Uterus (tissue), 2 donors: Measurements from ENCODE around the gene CNPY1.

Source experiments
- CTCF ChIP-seq, 4 experiments: fragments of 200-600 bp in 2 of 4; fragments of 450-650 bp in 2 of 4; sonication (generic) in 2 of 4; IDR thresholded peaks; one replicate each; pipeline ENCODE4 v1.5.1; 2016 to 2019; ENCODE audit warnings: antibody characterized with exemption in 4 of 4, mild to moderate bottlenecking in 2 of 4, moderate library complexity in 1 of 4
- POLR2A ChIP-seq, 2 donors: fragments of 450-650 bp; IDR thresholded peaks; one replicate each; pipeline ENCODE4 v1.6.1; 2016; ENCODE audit warnings: antibody characterized with exemption in 2 of 2, mild to moderate bottlenecking in 1 of 2, moderate library complexity in 1 of 2

- TF ChIP-seq CTCF (IDR thresholded peaks at IDR 0.05) (no peak), POLR2A (IDR thresholded peaks at IDR 0.05) (no peak)
Observed at GRCh38 chr7:155580367-155580766, 34.0 kb upstream of the CNPY1 start.
